HG02763 (cell line): ENCODE data around the gene TOMM34.

Source experiments
- ATAC-seq: cut with Tn5 transposase; IDR thresholded peaks from one replicate; pipeline ENCODE4 v1.9.1; 2021; ENCODE audit warnings: mild to moderate bottlenecking, moderate library complexity; ENCODE audit not compliant: unreplicated experiment

The TOMM34 gene

DNA sequence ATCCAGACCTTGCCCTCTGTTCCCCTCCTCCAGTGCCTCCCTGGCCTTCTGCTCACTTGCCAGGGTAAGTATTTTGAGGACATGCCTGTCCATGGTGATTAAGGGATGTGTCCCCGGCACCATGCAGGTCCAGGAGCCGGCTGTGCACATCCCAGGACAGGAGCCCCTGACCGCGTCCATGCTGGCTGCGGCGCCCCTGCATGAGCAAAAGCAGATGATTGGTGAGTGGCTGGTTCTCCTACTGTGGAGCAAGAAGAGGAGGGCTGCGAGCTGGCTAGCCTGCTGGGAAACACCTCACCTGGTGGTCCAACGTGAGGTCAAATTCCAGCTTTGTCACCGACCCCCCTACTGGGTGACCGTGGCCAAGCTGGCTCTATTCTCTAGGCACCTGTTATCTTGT, 23.7 kb downstream of the TOMM34 start:
- ATAC-seq = no peak

DNA sequence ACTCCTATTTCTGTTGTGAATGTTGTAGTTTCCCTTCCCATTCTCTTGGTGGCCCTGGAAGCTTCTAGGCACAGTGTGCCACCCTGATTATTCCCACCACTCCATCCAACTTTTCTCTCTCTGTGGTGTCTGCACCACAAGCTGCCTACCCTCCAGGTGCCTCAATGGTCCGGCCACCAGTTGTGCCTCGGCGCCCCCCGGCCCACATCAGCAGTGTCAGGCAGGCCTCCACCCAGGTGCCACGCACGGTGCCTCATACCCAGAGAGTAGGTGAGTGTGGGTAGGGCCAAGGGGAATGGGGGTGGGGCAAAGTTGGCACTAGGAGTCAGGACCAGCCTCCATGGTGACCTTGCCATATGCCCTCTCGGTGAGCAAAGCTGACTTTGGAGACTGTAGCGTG, 27.3 kb downstream of the TOMM34 start:
- no peak for ATAC-seq

DNA sequence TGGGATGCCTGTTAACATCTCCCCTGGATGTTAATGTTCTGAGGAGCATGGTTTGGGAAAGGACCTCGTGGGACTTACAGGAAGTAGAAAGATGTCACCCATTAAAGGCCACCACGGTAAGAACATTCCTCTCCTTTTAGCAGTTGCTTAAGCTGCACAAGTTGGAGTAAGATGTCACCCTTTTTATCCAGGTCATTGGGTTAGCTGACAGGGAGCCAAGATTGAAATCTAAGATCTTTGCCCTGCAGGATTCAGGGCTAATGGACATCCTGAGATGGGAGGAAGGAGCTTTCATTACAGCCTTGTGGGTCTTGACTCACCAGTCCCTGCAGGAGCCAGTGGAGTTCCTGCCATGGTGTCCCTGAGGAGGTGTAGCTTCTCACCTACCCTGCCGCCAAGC, 28.3 kb downstream of the TOMM34 start:
- no peak for ATAC-seq

DNA sequence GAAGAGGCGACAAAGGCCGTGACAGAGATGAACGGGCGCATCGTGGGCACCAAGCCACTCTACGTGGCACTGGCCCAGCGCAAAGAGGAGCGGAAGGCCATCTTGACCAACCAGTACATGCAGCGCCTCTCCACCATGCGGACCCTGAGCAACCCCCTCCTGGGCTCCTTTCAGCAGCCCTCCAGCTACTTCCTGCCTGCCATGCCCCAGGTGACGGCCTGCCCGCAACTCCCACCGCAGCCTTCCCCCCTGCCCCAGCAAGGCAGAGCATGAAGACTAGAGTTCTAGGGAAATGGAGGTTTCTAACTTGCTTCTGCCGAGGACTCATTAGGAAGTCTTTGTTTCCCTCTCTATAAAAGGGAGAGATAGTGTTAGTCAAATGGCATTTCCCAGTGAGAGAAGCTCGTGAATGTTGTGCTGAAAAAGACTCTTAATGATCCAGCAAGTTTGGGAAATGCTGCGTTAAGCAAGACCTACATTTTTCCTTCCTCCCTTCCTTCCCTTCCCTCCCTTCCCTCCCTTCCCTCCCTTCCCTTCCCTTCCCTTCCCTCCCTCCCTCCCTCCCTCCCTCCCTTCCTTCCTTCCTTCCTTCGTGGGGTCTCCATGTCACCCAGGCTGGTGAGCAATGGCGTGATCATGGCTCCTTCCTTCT, 29.6 kb downstream of the TOMM34 start:
- ATAC-seq = no peak

DNA sequence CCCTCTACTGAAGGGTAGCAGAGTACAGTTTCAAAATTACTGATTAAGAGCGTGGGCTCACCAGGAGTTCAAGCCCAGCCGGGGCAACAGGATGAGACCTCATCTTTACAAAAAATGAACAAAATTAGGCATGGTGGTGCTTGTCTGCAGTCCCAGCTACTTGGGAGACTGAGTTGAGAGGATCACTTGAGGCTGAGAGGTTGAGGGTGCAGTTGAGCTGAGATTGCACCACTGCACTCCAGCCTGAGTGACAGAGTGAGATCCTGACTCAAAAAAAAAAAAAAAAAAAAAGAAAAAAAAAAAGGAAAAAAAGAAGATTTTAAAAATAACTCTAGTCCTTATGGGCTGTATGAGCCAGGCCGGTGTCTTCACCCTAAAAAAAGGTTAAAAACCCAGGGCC, 31.6 kb downstream of the TOMM34 start:
- no peak for ATAC-seq

DNA sequence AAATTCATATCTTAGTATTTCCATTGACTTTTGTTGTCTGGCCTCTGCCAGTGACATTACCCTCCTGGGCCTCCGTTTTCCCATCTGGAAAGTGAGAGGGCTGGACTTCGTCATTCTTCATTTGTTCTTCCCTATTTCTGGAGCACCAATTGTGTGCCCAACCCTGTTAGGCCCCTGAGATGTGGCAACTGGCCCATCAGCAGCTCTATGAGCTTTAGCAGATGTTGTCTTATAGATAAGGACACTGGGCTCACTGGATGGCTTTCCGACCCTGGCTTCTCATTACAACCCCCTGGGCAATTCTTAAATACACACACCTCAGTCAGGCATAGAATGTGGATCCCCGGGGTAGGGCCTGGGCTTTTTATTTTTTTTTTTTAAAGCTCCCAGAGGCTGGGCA, 35.7 kb downstream of the TOMM34 start:
- no peak for ATAC-seq

DNA sequence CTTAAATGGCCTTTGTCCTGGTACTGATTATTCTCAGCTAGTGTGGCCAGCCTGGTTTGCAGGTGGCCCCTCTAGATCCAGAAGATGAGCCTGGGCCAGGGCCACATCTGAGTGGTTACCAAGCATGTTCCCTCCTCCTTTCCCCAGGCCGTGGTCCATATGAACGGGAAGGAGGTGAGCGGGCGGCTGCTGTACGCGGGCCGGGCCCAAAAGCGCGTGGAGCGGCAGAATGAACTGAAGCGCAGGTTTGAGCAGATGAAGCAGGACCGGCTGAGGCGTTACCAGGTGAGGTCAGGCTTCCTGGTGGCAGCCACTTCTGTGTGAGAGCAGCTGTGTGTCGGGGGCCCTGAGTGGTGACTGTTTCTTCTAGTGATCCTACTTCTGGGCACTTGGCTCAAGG, 38.8 kb downstream of the TOMM34 start:
- no peak for ATAC-seq

DNA sequence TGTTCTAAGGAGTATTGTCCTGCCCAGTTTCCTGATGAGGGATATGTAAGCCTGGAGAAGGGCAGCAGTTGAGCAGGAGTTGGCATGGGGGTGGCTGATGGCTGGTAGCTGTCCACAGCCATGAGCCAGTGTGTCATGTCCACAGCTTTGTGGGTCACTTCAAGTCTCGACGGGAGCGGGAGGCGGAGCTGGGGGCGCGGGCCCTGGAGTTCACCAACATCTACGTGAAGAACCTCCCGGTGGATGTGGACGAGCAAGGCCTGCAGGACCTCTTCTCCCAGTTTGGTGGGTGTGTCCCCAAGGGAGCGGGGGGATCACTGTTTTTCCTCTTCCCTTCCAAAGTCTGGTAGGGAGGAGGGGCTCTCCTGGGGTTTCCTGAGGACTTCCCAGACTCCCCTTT, 41.4 kb downstream of the TOMM34 start:
- no peak for ATAC-seq

DNA sequence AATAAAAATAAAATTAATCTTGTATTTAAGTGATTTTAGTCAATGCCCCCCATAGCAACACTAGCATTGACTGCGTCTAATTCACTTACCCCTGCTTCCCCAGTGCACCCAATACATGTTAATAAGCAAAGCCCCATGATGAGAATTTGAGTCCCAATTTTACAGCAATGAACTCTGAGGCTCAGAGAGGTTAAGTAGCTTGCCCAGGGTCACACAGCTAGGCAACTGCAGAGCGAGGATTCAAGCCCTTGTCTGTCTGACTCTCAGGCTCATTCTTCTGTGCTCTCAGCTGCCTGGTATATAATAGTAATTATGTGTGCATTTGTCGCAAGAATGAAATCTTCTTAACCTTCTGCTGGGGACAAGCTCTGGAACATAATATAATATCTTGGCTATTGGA, 41.9 kb downstream of the TOMM34 start:
- ATAC-seq = no peak

DNA sequence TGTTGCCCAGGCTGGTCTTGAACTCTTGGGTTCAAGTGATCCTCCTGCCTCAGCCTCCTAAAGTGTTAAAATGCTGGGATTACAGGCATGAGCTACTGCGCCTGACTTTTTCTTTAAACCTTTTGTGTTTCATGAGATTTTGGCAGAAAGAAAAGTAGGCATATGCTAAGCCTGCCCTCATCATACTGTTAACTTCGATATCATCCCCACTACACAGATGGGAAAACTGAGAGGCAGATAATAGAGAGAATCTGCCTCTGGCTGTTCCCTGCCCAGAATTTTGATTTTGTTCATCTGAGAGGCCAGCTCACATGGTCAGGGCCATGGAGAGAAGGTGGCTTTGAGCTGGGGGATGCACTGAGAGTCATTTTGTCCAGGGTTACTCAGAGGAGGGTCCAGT, 42.8 kb downstream of the TOMM34 start:
- ATAC-seq = no peak

DNA sequence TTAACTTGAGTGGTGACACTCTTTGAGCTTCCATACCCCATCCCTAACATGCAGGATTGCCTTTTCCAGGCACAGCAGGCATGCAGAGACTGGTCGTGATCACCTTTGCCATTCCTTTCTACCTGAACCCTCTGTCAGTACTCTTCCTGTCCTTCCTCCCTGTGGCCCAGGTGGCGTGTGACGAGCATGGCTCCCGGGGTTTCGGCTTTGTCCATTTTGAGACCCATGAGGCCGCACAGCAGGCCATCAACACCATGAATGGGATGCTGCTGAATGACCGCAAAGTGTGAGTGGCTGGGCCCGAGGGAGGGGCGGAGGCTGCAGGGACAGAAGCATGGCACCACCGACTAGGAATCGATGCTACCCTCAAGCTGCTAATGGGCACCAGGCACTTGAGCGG, 43.6 kb downstream of the TOMM34 start:
- no peak for ATAC-seq

DNA sequence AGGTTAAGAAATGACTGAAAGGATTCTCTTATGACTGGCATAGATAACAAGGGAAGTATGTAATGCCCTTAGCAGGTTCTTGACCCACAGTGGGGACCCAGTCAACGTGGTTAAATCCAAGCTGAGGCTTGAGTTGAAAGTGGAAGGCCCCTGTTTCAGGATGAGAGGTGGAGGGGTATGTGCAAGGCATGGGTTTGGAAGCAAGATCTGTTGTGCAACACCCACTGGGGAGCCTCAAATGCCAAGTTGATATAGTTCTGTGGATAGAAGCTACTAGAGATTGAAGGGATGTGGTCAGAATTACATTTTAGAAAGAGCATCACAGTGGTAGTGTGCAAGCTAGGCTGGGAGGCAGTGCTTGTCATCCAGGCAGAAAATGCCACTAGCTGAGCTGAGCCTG, 45.3 kb downstream of the TOMM34 start:
- ATAC-seq = no peak

DNA sequence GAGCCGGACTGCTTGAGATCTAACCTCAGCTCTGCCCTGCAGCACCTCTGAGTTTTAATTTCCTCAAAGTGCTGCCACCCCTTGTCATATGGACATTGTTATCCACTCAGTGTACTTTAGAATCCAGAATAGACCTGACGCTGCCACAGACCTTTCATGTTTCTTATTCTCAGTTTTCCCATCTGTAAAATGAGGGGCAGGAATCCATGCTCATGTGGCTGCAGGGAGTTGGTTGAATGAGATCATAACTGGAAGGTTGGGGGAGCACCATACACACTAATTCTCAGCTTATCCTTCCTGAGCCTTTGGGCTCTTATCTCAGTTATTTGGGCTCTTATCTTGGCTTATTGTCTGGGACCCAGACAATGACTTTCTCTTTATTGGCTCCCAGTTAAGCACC, 48.0 kb downstream of the TOMM34 start:
- ATAC-seq = no peak

DNA sequence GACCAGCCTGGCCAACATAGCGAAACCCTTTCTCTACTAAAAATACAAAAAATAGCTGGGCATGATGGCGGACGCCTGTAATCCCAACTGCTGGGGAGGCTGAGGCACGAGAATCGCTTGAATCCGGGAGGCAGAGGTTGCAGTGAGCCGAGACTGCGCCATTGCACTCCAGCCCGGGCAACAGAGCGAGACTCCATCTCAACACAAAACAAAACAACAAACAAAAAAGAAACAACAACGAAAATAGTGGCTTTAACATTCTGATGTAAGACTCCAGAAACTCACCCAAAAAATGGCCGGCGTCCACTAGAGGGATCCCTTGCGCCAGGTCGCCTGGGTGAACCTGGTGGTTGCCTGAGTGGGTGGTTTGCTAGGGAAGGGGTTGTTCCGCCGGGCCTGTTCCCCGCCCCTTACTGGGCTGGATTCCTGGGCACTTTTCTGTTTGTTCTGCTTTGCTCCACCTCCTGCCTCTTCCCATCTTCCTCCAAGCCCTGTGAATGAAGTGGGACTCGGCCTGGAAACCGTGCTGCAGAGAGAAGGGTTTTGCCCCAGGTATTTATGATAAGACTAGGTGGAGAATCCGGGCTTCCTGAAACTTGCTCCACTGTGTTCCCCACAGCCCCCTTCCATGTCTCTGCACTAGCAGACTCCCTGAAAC, 48.8 kb downstream of the TOMM34 start:
- ATAC-seq = no peak

DNA sequence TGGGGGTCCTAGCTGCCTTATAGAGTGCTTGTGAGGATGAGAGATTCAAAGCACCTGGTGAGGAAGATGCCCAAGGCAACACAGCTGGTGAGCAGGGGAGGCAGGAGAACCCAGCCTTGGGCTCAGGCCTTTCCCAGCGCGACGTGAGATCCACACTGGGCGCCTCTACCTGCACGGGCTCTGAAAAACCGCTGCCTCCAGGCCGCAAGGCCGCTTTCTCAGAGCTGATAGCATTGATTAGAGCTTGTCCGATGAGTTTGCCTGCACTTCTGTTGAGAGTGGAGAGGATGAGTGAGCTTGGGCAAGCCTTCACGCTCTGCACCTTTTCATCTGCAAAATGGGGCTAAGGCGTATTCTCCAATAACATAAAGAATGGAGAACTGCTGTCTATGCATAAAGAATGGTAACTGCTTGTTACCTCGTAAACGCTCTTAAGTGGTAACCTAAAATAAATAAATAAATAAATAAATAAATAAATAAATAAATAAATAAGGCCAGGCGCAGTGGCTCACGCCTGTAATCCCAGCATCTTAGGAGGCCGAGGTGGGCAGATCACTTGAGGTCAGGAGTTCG, 49.4 kb downstream of the TOMM34 start:
- no peak for ATAC-seq

DNA sequence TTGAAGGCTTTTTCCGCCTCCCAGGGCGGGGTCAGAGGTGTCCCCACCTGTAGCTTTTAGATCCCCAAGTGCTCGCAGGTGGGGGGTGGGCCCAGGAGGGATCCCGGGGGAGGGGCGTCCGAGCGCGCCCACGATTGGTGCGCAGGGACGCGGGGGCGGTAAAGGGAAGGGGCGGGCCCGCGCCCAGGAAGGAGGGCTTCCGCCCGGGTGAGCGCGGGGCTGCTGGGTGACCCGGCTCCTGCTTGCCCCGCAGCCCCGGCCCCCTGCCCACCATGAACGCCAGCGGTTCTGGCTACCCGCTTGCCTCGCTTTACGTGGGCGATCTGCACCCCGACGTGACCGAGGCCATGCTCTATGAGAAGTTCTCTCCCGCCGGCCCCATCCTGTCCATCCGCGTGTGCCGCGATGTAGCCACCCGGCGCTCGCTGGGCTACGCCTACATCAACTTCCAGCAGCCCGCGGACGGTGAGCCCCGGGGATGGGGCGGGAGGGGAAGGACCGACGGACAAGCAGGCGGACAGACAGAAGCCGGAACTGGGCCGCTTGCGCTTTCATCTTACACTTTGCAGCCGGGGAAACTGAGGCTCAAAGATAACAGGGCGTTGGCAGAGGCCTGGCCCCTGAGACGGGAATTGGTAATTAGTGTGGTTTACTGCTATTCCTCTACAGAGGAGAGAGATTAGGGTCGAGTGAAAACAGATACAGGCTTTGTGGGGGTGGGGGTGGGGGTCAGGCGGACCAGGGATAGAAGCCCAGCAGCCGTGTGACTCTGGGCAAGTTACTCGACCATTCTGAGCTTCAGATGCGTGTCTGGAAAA, 50.1 kb downstream of the TOMM34 start, which contains the start of gene PABPC1L:
Gene PABPC1L (plus strand): TSS at position 189 of the 818 bp plus-strand sequence. CDS start 84 bp downstream, at position 273.
- ATAC-seq = peak; percentile 79

DNA sequence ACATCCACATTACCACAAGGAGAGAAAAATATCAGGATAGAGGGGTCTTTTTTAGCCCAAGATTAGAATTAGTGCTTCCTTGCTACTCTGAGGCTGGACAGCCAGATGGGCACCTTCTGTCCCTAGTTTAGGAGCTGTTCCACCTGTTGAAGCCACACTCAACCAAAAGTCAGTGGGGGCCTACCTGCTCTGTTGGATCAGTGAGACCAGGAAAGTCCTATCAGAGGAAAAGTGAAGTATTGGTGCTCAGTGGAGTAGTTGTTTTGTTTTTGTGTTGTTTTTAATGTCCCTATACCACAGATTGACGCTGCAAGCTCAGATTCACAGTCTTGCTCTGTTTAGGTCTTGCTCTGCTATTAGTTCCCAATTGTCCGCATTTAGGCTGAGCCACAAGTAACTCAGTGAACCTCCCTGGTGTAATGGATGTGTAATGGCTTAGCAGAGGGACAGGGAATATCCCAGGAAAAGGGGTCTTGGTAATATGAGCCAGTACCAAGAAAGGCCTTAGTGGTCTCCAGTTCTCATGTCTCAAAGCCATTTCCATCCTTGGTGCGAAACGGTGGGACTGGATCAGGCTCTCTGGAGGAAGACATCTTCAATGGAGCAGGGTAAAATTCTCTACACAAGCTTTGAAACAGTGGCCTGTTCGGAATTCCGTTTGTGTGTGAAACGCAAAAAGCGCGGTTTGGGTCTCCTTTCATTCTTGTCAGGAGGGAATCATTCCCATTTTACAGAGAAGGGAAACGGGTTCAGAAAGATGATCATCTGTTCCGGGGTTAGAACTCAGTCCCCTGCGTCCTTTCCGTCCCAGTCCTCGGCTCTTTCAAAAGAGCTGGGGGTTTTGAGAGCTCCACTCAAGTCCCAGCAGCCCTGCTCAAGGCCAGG, 51.0 kb downstream of the TOMM34 start:
- ATAC-seq = no peak

DNA sequence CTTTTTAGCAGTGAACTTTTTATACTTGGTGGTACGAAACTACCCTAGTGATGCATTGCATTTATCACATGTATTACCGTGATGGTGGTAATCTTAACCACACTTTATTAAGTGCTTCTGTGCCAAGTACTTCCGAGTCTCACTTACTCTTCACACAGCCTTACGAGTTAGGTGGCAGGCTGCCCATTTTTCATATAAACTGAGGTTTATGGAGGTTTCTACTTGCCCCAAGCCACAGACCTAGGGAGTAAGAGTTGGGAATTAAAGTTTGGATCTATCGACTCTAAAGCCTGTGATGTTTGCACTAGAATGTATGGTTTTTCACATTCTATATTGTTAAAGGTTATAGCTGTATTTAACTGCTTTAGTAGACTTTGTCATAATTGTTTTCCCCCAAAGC, 55.8 kb downstream of the TOMM34 start:
- no peak for ATAC-seq

DNA sequence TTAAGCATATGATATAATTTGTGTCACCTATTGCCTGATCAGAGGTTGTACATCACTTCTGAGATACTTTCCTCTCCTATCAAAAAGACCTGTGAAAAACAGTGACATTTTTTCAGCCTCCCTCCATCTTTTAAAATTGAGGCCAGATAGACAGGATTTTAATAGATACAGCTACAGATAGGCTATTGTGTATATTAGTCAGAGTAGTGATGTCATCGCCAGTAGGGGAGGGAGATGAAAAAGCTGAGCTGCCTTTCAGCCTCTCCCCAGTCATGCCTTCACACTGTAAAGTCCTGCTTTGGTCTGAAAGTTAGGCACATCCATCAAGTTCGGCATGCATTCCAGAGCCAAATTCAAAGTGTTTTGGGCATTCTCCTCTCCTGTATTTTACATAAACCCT, 58.2 kb downstream of the TOMM34 start:
- ATAC-seq = no peak

DNA sequence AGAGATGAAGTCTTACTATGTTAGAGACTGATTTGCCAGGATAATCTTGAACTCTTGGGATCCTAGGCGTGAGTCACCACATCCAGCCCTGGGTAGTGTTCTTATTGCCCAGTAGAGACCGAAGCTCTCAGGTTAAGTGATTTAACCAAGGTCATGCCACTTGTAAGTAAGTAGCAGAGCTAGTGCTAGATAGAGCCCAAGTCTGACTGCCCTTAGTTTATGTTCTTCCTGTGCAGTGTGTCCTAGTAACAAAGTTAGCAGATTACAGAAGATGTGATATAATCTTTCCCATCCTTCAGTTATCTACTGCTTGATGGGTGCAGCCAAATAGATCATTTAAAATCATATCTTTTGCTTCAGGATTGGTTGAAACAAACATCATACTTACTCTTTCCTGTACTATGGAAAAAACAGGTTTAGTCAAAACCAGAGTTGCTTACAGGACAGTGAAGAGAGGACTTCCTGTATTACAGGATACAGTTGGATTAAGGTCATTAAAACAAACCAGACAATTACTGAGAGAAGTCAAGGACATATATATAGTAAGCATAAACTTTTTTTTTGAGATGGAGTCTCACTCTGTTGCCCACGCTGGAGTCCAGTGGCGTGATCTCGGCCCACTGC, 59.9 kb downstream of the TOMM34 start:
- no peak for ATAC-seq
